ENCODE results near the gene NECAB2. TPM values are rescaled to one million over a fixed set of nuclear protein-coding genes. Genes with fewer than 3 reads are reported as not detected.

The NECAB2 gene
- total RNA-seq, 1 donor from 2014 or later = 0.40 TPM

DNA sequence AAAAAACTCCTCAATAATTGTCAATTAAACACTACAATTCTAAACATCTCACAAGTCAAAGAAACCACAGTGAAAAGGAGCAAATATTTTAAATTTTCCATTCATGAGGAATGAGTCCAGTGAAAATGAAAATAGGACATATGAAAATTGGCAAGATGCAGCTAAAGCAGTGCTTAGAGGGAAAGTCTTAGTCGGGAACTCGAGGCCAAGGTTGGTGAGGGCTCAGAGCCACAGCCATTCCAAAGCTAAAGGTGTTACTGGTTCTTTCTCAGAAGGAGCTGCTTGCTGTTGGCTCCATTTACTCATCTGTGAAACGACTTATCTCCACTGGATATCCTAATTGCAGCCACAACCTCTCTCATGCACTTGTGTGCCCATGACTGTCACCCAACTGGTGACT lies 68.1 kb downstream of the NECAB2 start:
- Mint-ChIP-seq H3K4me3 (ENCODE audit: unreplicated experiment) (no peak overlapping the region), H3K4me1 (ENCODE audit: low read depth) (no peaks in the 10 kb centered on the region), H3K36me3 (ENCODE audit: low read depth) (peaks cover 5% of the 10 kb centered on the region), H3K27ac (ENCODE audit: unreplicated experiment) (no peak overlapping the region), H3K27me3 (ENCODE audit: low read depth) (peaks cover 21% of the 10 kb centered on the region), H3K9me3 (ENCODE audit: low read depth) (peaks cover 14% of the 10 kb centered on the region)
- TF ChIP-seq, protein P1, sequence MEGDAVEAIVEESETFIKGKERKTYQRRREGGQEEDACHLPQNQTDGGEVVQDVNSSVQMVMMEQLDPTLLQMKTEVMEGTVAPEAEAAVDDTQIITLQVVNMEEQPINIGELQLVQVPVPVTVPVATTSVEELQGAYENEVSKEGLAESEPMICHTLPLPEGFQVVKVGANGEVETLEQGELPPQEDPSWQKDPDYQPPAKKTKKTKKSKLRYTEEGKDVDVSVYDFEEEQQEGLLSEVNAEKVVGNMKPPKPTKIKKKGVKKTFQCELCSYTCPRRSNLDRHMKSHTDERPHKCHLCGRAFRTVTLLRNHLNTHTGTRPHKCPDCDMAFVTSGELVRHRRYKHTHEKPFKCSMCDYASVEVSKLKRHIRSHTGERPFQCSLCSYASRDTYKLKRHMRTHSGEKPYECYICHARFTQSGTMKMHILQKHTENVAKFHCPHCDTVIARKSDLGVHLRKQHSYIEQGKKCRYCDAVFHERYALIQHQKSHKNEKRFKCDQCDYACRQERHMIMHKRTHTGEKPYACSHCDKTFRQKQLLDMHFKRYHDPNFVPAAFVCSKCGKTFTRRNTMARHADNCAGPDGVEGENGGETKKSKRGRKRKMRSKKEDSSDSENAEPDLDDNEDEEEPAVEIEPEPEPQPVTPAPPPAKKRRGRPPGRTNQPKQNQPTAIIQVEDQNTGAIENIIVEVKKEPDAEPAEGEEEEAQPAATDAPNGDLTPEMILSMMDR (IDR thresholded peaks at IDR 0.05) = no peak
- no peak for DNase-seq (ENCODE audit: low spot score)

- DNase-seq (ENCODE audit: low spot score) = no peak
- Mint-ChIP-seq H3K27me3 (ENCODE audit: low read depth) (peaks cover 21% of the 10 kb centered on the region), H3K9me3 (ENCODE audit: low read depth) (peaks cover 14% of the 10 kb centered on the region), H3K27ac (ENCODE audit: unreplicated experiment) (no peak overlapping the region), H3K4me3 (ENCODE audit: unreplicated experiment) (no peak overlapping the region), H3K4me1 (ENCODE audit: low read depth) (no peaks in the 10 kb centered on the region), H3K36me3 (ENCODE audit: low read depth) (peaks cover 5% of the 10 kb centered on the region)
- TF ChIP-seq, protein P1 (IDR thresholded peaks at IDR 0.05) = no peak
Measured at GRCh38 chr16:84036982-84037425, 69.0 kb downstream of the NECAB2 start.

- Mint-ChIP-seq H3K4me1 (ENCODE audit: low read depth) (no peaks in the 10 kb centered on the region), H3K4me3 (ENCODE audit: unreplicated experiment) (no peak overlapping the region), H3K27me3 (ENCODE audit: low read depth) (peaks cover 23% of the 10 kb centered on the region), H3K36me3 (ENCODE audit: low read depth) (peaks cover 5% of the 10 kb centered on the region), H3K9me3 (ENCODE audit: low read depth) (peaks cover 14% of the 10 kb centered on the region), H3K27ac (ENCODE audit: unreplicated experiment) (no peak overlapping the region)
- DNase-seq (ENCODE audit: low spot score) = no peak
- TF ChIP-seq, protein P1 (IDR thresholded peaks at IDR 0.05) = no peak
Measured at GRCh38 chr16:84038469-84038868, 70.4 kb downstream of the NECAB2 start.

GRCh38 chr16:84039696-84040095 lies 71.7 kb downstream of the NECAB2 start:
- Mint-ChIP-seq H3K9me3 (ENCODE audit: low read depth) (peaks cover 14% of the 10 kb centered on the region), H3K27ac (ENCODE audit: unreplicated experiment) (no peak overlapping the region), H3K36me3 (ENCODE audit: low read depth) (peaks cover 5% of the 10 kb centered on the region), H3K27me3 (ENCODE audit: low read depth) (peaks cover 33% of the 10 kb centered on the region), H3K4me1 (ENCODE audit: low read depth) (no peaks in the 10 kb centered on the region), H3K4me3 (ENCODE audit: unreplicated experiment) (no peak overlapping the region)
- peak; percentile 55 for DNase-seq (ENCODE audit: low spot score)
- TF ChIP-seq, protein P1 (IDR thresholded peaks at IDR 0.05) = no peak

DNA sequence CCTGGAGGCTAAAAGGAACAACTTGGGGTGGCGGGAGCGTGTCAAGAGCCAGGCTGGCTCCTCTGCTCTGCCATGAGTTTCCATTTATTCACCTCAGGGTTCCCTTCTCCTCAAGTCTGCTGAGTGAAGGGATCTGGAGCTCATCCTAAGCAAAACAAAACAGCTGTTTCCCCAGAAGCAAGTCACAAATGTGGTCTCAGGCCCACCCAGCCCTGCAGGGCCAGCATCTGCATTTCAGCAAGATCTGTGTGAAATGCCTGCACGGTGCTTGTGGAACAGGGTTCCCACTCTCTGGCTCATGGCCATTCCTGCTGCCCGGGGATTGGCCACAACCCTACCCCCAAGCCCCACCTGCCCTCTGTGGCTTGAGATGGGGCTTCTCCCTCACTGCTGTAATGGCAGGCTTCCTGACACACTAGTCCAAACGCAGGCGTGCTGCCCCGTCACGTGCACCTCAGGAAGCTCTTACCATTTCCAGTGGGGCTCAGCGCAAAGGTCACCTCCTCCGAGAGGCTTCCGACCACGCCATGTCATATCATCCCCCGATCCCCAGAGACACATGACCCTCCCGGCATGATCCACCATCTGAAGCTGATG lies 72.3 kb downstream of the NECAB2 start:
- Mint-ChIP-seq H3K27ac (ENCODE audit: unreplicated experiment) (no peak overlapping the region), H3K9me3 (ENCODE audit: low read depth) (peaks cover 10% of the 10 kb centered on the region), H3K27me3 (ENCODE audit: low read depth) (peaks cover 31% of the 10 kb centered on the region), H3K4me1 (ENCODE audit: low read depth) (no peaks in the 10 kb centered on the region), H3K4me3 (ENCODE audit: unreplicated experiment) (no peak overlapping the region), H3K36me3 (ENCODE audit: low read depth) (peaks cover 5% of the 10 kb centered on the region)
- TF ChIP-seq, protein P1 (IDR thresholded peaks at IDR 0.05) = no peak
- peak; percentile 61 for DNase-seq (ENCODE audit: low spot score)

Data from chondrocyte (in vitro differentiated cells).